Omental fat pad (tissue), 4 donors: ENCODE measurements around the gene ALDH1A2. TPM values are rescaled to one million over a fixed set of nuclear protein-coding genes. Genes with fewer than 3 reads are reported as not detected.

Source experiments
- ATAC-seq: fragments of 150-250 bp; one replicate; pipeline ENCODE4 v1.9.1; 2016; ENCODE audit warnings: mild to moderate bottlenecking, moderate library complexity; ENCODE audit not compliant: low FRiP score
- DNase-seq: peaks from one replicate; pipeline ENCODE4 v3.0.0-alpha.2; 2019; ENCODE audit warnings: low spot score
- total RNA-seq, 4 donors: library from RNA; depleted of rRNA; stranded (reverse); fragments of >200 nt; gene quantifications; one replicate each; pipeline ENCODE4 v1.1.0, GENCODE V29; 2016
- TF ChIP-seq, protein P1 (sequence below), 3 donors: fragments of 450-650 bp; IDR thresholded peaks; one replicate each; pipeline ENCODE4 v1.5.1; 2016 to 2017; ENCODE audit warnings: antibody characterized with exemption in 3 of 3, mild to moderate bottlenecking in 3 of 3, moderate library complexity in 2 of 3

ALDH1A2 gene
- total RNA-seq, 4 donors from 2014 or later, result 16.6 to 172 (median 69.6) TPM

DNA sequence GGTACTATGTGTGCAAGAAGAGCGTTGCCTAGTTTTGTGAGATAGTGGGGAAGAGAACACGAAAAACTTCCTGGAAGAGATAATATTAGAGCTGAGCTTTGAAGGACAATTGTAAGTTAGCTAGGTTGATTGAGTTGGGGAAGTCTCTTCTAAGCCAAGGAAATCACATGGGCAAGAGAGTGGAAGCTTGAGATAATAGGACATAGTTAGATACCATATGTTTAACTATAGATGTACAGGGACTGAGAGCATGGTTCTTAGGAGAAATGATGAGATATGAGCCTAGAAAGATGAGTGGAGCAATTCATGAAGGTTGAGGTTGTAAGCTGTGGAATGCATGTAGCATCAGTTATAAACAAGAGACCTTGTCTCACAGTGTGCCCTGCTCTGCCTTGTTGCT is 42.6 kb upstream of the ALDH1A2 start:
- ATAC-seq (no peak), DNase-seq (no peak)
- TF ChIP-seq, protein P1, sequence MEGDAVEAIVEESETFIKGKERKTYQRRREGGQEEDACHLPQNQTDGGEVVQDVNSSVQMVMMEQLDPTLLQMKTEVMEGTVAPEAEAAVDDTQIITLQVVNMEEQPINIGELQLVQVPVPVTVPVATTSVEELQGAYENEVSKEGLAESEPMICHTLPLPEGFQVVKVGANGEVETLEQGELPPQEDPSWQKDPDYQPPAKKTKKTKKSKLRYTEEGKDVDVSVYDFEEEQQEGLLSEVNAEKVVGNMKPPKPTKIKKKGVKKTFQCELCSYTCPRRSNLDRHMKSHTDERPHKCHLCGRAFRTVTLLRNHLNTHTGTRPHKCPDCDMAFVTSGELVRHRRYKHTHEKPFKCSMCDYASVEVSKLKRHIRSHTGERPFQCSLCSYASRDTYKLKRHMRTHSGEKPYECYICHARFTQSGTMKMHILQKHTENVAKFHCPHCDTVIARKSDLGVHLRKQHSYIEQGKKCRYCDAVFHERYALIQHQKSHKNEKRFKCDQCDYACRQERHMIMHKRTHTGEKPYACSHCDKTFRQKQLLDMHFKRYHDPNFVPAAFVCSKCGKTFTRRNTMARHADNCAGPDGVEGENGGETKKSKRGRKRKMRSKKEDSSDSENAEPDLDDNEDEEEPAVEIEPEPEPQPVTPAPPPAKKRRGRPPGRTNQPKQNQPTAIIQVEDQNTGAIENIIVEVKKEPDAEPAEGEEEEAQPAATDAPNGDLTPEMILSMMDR (IDR thresholded peaks at IDR 0.05), result no peak

- no peak for DNase-seq
- no peak for ATAC-seq
- TF ChIP-seq, protein P1 (IDR thresholded peaks at IDR 0.05), result no peak
Measured at GRCh38 chr15:58103482-58103881, 38.0 kb upstream of the ALDH1A2 start.

DNA sequence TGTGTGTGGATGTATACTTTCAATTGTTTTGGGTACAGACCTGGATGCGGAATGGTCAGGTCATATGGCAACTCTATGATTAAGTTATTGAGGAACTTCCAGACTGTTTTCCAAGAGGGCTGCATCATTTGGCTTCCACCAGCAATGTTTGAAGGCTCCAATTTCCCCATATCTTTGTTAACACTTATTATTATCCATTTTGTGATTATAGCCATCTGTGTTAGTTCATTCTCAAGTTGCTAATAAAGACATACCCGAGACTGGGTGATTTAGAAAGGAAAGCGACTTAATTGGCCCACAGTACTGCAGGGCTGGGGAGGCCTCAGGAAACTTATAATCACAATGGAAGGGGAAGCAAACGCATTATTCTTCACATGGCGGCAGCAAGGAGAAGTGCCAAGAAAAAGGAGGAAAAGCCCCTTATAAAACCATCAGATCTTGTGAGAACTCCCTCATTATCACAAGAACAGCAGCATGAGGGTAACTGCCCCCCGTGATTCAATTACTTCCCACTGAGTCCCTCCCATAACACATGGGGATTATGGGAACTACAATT is 31.1 kb upstream of the ALDH1A2 start:
- TF ChIP-seq, protein P1 (IDR thresholded peaks at IDR 0.05), result no peak
- ATAC-seq (no peak), DNase-seq (no peak)

DNA sequence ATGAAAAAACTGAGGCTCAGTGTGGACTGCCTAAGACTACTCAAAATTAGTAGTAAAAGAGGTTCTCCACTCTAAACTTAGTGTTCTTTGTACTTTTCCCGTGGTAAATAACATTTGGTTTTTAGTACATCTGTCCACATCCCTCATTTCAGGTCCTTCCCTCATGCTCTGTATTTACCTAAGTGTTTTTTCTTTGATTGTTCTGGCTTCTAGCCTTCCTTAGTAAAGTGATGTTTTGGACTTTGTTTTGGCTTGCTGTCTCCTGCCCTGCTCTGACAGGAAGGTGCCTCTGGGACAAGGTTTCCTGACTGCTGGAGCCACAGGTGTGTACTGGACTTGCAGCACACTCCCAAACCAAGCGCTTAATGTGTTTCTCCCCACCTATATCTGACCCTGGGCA is 29.9 kb upstream of the ALDH1A2 start:
- DNase-seq, result no peak

DNA sequence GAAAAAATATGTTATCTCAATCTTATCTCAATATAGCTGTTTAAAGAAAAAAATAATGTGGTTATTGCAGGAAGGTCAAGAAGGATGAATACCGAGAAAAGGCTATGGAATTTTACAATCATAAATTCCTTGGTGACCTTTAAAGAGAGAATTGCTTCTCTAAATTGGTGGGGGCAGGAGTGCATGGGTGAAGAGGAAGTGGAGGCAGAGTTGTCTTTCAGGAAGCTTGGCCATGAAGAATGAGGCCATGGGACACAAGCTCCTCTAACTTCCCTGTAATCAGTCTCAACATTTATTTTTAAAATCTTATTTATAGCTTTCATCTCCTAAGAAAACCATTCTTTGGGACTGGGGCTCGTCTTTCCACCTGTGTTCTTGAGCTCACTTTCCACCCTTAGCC is 22.4 kb upstream of the ALDH1A2 start:
- DNase-seq, result no peak
- TF ChIP-seq, protein P1 (IDR thresholded peaks at IDR 0.05), result no peak
- no peak for ATAC-seq

More for the DNA sequence above, 29.9 kb upstream of the ALDH1A2 start:
- ATAC-seq, result no peak
- TF ChIP-seq, protein P1 (IDR thresholded peaks at IDR 0.05), result no peak

GRCh38 chr15:58086491-58086890 is 21.0 kb upstream of the ALDH1A2 start:
- no peak for DNase-seq
- TF ChIP-seq, protein P1 (IDR thresholded peaks at IDR 0.05), result no peak
- no peak for ATAC-seq

DNA sequence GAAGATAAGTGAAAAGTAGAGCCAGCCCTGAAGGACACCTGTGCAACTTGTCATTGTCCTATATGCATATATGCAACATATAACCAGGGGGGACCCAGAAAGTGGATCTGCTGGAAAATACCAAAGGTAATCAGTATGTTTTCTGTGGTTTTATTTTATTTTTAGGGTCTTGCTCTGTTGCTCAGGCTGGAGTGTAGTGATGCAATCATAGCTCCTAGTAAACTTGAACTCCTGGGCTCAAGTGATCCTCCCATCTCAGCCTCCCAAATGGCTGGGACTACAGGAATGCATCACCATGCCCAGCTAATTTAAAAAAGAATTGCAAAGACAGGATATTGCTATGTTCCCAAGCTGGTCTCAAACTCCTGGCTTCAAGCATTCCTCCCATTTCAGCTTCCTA is 18.0 kb upstream of the ALDH1A2 start:
- ATAC-seq, result no peak
- TF ChIP-seq, protein P1 (IDR thresholded peaks at IDR 0.05), result no peak
- no peak for DNase-seq
